ENCODE data around the gene KCTD11.

GRCh38 chr17:7391307-7391706, 39.3 kb downstream of the KCTD11 start:
- TF ChIP-seq CTCF (IDR thresholded peaks at IDR 0.05) (no peak), EZH2 (IDR thresholded peaks at IDR 0.05; ENCODE audit: borderline replicate concordance, insufficient read depth, low read depth, low read length, poor library complexity, severe bottlenecking) (no peak)
